HEK293T (cell line): ENCODE measurements around the gene LRP4.
"Not testable (repeated sequence)": the region's sequence is repeated elsewhere in the genome, so short reads cannot be mapped to it uniquely, and the experiment has no call there.

ENCODE experiments used
- CTCF ChIA-PET: fragments of 350-600 bp; formaldehyde crosslinking; extraction: SDS; loops from one replicate; lab custom pipeline; 2021; ENCODE audit warnings: antibody characterized with exemption, inconsistent platforms; lab: Yijun Ruan, JAX
- POLR2A ChIA-PET: fragments of 350-600 bp; formaldehyde crosslinking; extraction: SDS; loops from one replicate; lab custom pipeline; 2020; ENCODE audit warnings: antibody characterized with exemption, inconsistent platforms; lab: Yijun Ruan, JAX
- DNase-seq: peaks from one replicate; pipeline ENCODE4 v3.0.0; 2012; ENCODE audit warnings: mixed read lengths; ENCODE audit errors: extremely low spot score
- ARNT ChIP-seq: fragments of 450-650 bp; IDR thresholded peaks from 2 replicates; pipeline ENCODE4 v1.6.1; 2017; ENCODE audit warnings: mild to moderate bottlenecking
- BHLHE40 ChIP-seq: fragments of 450-650 bp; IDR thresholded peaks from 2 replicates; pipeline ENCODE4 v1.6.1; 2016; ENCODE audit warnings: mild to moderate bottlenecking, moderate library complexity, borderline replicate concordance
- CTBP1 ChIP-seq: fragments of 450-650 bp; IDR thresholded peaks from 2 replicates; pipeline ENCODE4 v1.6.1; 2016; ENCODE audit warnings: borderline replicate concordance
- ELF4 ChIP-seq: fragments of 450-650 bp; IDR thresholded peaks from 2 replicates; pipeline ENCODE4 v1.6.1; 2017; ENCODE audit warnings: antibody characterized with exemption
- FOXA1 ChIP-seq: fragments of 450-650 bp; IDR thresholded peaks from 2 replicates; pipeline ENCODE4 v1.6.1; 2016; ENCODE audit warnings: mild to moderate bottlenecking
- FOXK2 ChIP-seq: fragments of 450-650 bp; IDR thresholded peaks from 2 replicates; pipeline ENCODE4 v1.6.1; 2016; ENCODE audit warnings: mild to moderate bottlenecking
- FOXM1 ChIP-seq: fragments of 450-650 bp; IDR thresholded peaks from 2 replicates; pipeline ENCODE4 v1.6.1; 2017; ENCODE audit warnings: mild to moderate bottlenecking, borderline replicate concordance
- HDGF ChIP-seq: fragments of 450-650 bp; IDR thresholded peaks from 2 replicates; pipeline ENCODE4 v1.6.1; 2017; ENCODE audit warnings: antibody characterized with exemption, borderline replicate concordance
- L3MBTL2 ChIP-seq: fragments of 450-650 bp; conservative IDR thresholded peaks from 2 replicates; pipeline ENCODE4 v1.6.1; 2016; ENCODE audit warnings: mild to moderate bottlenecking
- LEF1 ChIP-seq: fragments of 450-650 bp; IDR thresholded peaks from 2 replicates; pipeline ENCODE4 v1.6.1; 2017; ENCODE audit warnings: mild to moderate bottlenecking, borderline replicate concordance
- NFRKB ChIP-seq: fragments of 450-650 bp; IDR thresholded peaks from 2 replicates; pipeline ENCODE4 v1.6.1; 2016; ENCODE audit warnings: mild to moderate bottlenecking, moderate library complexity
- SP1 ChIP-seq: fragments of 450-650 bp; IDR thresholded peaks from 2 replicates; pipeline ENCODE4 v1.6.1; 2017
- SUZ12 ChIP-seq: fragments of 450-650 bp; IDR thresholded peaks from 2 replicates; pipeline ENCODE4 v1.6.1; 2016; ENCODE audit warnings: mild to moderate bottlenecking
- TARDBP ChIP-seq: fragments of 450-650 bp; IDR thresholded peaks from 2 replicates; pipeline ENCODE4 v1.6.1; 2016
- ZNF384 ChIP-seq: fragments of 450-650 bp; IDR thresholded peaks from 2 replicates; pipeline ENCODE4 v1.6.1; 2016
- TF ChIP-seq, protein P1 (sequence below): fragments of 450-650 bp; IDR thresholded peaks from 2 replicates; pipeline ENCODE4 v1.6.1; 2016

Gene LRP4, protein sequence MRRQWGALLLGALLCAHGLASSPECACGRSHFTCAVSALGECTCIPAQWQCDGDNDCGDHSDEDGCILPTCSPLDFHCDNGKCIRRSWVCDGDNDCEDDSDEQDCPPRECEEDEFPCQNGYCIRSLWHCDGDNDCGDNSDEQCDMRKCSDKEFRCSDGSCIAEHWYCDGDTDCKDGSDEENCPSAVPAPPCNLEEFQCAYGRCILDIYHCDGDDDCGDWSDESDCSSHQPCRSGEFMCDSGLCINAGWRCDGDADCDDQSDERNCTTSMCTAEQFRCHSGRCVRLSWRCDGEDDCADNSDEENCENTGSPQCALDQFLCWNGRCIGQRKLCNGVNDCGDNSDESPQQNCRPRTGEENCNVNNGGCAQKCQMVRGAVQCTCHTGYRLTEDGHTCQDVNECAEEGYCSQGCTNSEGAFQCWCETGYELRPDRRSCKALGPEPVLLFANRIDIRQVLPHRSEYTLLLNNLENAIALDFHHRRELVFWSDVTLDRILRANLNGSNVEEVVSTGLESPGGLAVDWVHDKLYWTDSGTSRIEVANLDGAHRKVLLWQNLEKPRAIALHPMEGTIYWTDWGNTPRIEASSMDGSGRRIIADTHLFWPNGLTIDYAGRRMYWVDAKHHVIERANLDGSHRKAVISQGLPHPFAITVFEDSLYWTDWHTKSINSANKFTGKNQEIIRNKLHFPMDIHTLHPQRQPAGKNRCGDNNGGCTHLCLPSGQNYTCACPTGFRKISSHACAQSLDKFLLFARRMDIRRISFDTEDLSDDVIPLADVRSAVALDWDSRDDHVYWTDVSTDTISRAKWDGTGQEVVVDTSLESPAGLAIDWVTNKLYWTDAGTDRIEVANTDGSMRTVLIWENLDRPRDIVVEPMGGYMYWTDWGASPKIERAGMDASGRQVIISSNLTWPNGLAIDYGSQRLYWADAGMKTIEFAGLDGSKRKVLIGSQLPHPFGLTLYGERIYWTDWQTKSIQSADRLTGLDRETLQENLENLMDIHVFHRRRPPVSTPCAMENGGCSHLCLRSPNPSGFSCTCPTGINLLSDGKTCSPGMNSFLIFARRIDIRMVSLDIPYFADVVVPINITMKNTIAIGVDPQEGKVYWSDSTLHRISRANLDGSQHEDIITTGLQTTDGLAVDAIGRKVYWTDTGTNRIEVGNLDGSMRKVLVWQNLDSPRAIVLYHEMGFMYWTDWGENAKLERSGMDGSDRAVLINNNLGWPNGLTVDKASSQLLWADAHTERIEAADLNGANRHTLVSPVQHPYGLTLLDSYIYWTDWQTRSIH (N-terminal part only)

GRCh38 chr11:46918083-46918787 lies at the start of gene LRP4:
Gene LRP4, minus strand, starts transcription at chr11:46918550. Its CDS starts 171 bp downstream, at chr11:46918379.
- TF ChIP-seq FOXA1 (no peak), BHLHE40 (no peak), LEF1 (no peak), SUZ12 (no peak), NFRKB (no peak), TARDBP (no peak), CTBP1 (no peak)
- DNase-seq = peak; percentile 60
- ChIA-PET CTCF (no interaction called here), POLR2A (interaction anchor here (0.9 kb wide), 1 partner anchor 19 kb away, joined by 4 read pairs; the partner anchor contains the start of gene CSTPP1)

DNA sequence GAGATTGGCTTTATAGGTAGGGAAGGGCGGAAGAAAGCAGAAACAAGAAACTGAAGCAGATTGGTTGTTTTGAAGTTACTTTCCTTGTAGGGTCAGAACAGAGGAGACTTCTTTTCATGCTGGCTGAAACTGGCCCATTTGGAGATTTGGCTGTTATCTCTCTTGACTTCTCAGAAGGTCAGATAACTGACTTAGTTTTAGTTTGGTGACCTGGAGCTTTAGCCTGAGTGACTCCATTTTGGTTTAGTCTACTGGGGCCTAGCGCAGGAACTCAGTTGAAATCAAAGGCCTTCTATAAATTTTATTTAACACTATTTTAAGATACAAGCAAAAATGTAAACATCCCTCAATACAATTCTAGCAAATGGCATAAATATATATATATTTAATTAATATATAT lies 49.6 kb upstream of the LRP4 start:
- no peak for TF ChIP-seq ZNF384
- TF ChIP-seq FOXK2 = no peak
- no peak for TF ChIP-seq NFRKB
- TF ChIP-seq CTBP1 = no peak
- no peak for TF ChIP-seq SUZ12
- no peak for DNase-seq
- POLR2A ChIA-PET = no interaction called here
- CTCF ChIA-PET = no interaction called here

GRCh38 chr11:46966773-46967172 lies 48.4 kb upstream of the LRP4 start:
- TF ChIP-seq TARDBP (no peak), BHLHE40 (no peak), LEF1 (no peak), ARNT (no peak), FOXA1 (no peak), CTBP1 (no peak), SP1 (no peak), FOXK2 (no peak), FOXM1 (no peak), L3MBTL2 (no peak), ELF4 (no peak), SUZ12 (no peak), NFRKB (no peak), HDGF (no peak), ZNF384 (no peak)
- TF ChIP-seq, protein P1, sequence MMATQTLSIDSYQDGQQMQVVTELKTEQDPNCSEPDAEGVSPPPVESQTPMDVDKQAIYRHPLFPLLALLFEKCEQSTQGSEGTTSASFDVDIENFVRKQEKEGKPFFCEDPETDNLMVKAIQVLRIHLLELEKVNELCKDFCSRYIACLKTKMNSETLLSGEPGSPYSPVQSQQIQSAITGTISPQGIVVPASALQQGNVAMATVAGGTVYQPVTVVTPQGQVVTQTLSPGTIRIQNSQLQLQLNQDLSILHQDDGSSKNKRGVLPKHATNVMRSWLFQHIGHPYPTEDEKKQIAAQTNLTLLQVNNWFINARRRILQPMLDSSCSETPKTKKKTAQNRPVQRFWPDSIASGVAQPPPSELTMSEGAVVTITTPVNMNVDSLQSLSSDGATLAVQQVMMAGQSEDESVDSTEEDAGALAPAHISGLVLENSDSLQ = no peak
- DNase-seq = no peak
- POLR2A ChIA-PET = interaction anchor here (0.7 kb wide), 1 partner anchor 12 kb away, joined by 3 read pairs; no protein-coding TSS in a partner anchor
- CTCF ChIA-PET = no interaction called here

DNA sequence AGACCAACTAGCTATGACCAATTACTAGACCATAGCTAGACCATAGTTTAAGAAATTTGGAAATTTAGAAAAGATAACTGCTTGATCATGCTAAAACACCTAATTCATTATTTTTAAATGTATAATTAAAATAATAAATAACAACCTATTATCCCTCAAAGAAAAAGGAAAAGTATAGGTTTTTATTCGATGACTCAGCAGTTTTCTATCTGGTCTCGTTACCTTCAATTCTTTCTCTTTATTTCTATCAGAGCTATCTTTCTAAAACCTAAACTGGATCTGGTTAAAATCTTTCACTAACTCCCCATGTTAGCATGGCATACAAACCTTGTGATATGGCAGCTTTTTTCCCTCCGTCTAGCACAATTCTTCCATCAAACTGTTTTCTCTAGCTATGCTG lies 45.5 kb upstream of the LRP4 start:
- ChIA-PET POLR2A (interaction anchor here (0.6 kb wide), 1 partner anchor 291 kb away, joined by 3 read pairs; no protein-coding TSS in a partner anchor), CTCF (no interaction called here)
- no peak for TF ChIP-seq FOXA1
- no peak for TF ChIP-seq ARNT
- no peak for TF ChIP-seq SP1
- no peak for TF ChIP-seq LEF1
- TF ChIP-seq, protein P1 = no peak
- TF ChIP-seq HDGF = no peak
- TF ChIP-seq FOXK2 = no peak
- no peak for TF ChIP-seq ZNF384
- TF ChIP-seq ELF4 = no peak
- no peak for TF ChIP-seq BHLHE40
- TF ChIP-seq L3MBTL2 = no peak
- no peak for TF ChIP-seq SUZ12
- no peak for TF ChIP-seq NFRKB
- TF ChIP-seq TARDBP = no peak
- TF ChIP-seq CTBP1 = no peak
- TF ChIP-seq FOXM1 = no peak
- DNase-seq = no peak

GRCh38 chr11:46961886-46962285 lies 43.5 kb upstream of the LRP4 start:
- POLR2A ChIA-PET, DNase-seq, CTCF ChIA-PET: not testable (repeated sequence)
